ENCODE measurements around the gene GNB1L.
"Not testable (repeated sequence)": the region's sequence is repeated elsewhere in the genome, so short reads cannot be mapped to it uniquely, and the experiment has no call there.

Gene GNB1L

GRCh38 chr22:19890502-19891316 lies 36.0 kb upstream of the GNB1L start:
- DNase-seq (ENCODE audit: low spot score) = no peak

- no peak for DNase-seq (ENCODE audit: low spot score)
Measured at GRCh38 chr22:19889951-19890350, 35.3 kb upstream of the GNB1L start.

GRCh38 chr22:19888131-19888746 lies 33.6 kb upstream of the GNB1L start:
- no peak for DNase-seq (ENCODE audit: low spot score)

- DNase-seq (ENCODE audit: low spot score) = no peak
Measured at GRCh38 chr22:19887256-19887985, 32.7 kb upstream of the GNB1L start.

GRCh38 chr22:19886605-19887255 lies 32.1 kb upstream of the GNB1L start:
- no peak for DNase-seq (ENCODE audit: low spot score)

- no peak for DNase-seq (ENCODE audit: low spot score)
Measured at GRCh38 chr22:19885841-19886592, 31.3 kb upstream of the GNB1L start.

- no peak for DNase-seq (ENCODE audit: low spot score)
Measured at GRCh38 chr22:19884954-19885751, 30.5 kb upstream of the GNB1L start.

- no peak for DNase-seq (ENCODE audit: low spot score)
Measured at GRCh38 chr22:19884161-19884953, 29.7 kb upstream of the GNB1L start.

GRCh38 chr22:19883446-19883845 lies 28.8 kb upstream of the GNB1L start:
- DNase-seq (ENCODE audit: low spot score) = not testable (repeated sequence)

GRCh38 chr22:19882446-19883381 lies 28.0 kb upstream of the GNB1L start:
- no peak for DNase-seq (ENCODE audit: low spot score)

- no peak for DNase-seq (ENCODE audit: low spot score)
Measured at GRCh38 chr22:19880786-19881569, 26.3 kb upstream of the GNB1L start.

- no peak for DNase-seq (ENCODE audit: low spot score)
Measured at GRCh38 chr22:19879992-19880785, 25.5 kb upstream of the GNB1L start.

- no peak for DNase-seq (ENCODE audit: low spot score)
Measured at GRCh38 chr22:19879643-19879991, 24.9 kb upstream of the GNB1L start.

GRCh38 chr22:19879246-19879570 lies 24.5 kb upstream of the GNB1L start:
- DNase-seq (ENCODE audit: low spot score) = no peak

GRCh38 chr22:19878461-19879245 lies 24.0 kb upstream of the GNB1L start:
- DNase-seq (ENCODE audit: low spot score) = no peak

- DNase-seq (ENCODE audit: low spot score) = no peak
Measured at GRCh38 chr22:19877626-19878339, 23.1 kb upstream of the GNB1L start.

Data from SK-N-DZ (cell line).